ENCODE data around the gene VTN. TPM values are rescaled to one million over a fixed set of nuclear protein-coding genes. Genes with fewer than 3 reads are reported as not detected.

The VTN gene
- total and polyA plus RNA-seq, 2 donors from 2014 or later = 0.98 to 3.5 TPM

GRCh38 chr17:28372945-28373274, 2.8 kb upstream of the VTN start:
- H3K36me3 ChIP-seq (ENCODE audit: control insufficient read depth in 2 of 3, insufficient read depth in 3 of 3, low read length in 3 of 3) = no peaks in the 10 kb centered on the region
- H3K9me3 ChIP-seq (ENCODE audit: control insufficient read depth in 2 of 3, insufficient read depth in 1 of 3, low read length in 3 of 3) = no peaks in the 10 kb centered on the region
- DNase-seq (no peak), FAIRE-seq (no peak)
- H3K9ac ChIP-seq (ENCODE audit: low read length in 3 of 3) = no peak overlapping the region
- H3K4me3 ChIP-seq (ENCODE audit: low read length in 3 of 3) = no peak overlapping the region
- H3K27me3 ChIP-seq (ENCODE audit: control insufficient read depth, insufficient read depth, low read length) = no peaks in the 10 kb centered on the region
- intact Hi-C loops (cut with DNase I) = no loop called here
- H3K27ac ChIP-seq (ENCODE audit: low read depth in 2 of 2, low read length in 2 of 2) = no peak overlapping the region
- H3K4me1 ChIP-seq (ENCODE audit: control insufficient read depth in 2 of 3, insufficient read depth in 2 of 3, low read depth in 1 of 3, low read length in 3 of 3) = peaks cover 0 to 17% (median 3%) of the 10 kb centered on the region in 3 donors
- TF ChIP-seq CTCF (IDR thresholded peaks at IDR 0.05; ENCODE audit: borderline replicate concordance, extremely low read depth, insufficient read depth) = no peak

DNA sequence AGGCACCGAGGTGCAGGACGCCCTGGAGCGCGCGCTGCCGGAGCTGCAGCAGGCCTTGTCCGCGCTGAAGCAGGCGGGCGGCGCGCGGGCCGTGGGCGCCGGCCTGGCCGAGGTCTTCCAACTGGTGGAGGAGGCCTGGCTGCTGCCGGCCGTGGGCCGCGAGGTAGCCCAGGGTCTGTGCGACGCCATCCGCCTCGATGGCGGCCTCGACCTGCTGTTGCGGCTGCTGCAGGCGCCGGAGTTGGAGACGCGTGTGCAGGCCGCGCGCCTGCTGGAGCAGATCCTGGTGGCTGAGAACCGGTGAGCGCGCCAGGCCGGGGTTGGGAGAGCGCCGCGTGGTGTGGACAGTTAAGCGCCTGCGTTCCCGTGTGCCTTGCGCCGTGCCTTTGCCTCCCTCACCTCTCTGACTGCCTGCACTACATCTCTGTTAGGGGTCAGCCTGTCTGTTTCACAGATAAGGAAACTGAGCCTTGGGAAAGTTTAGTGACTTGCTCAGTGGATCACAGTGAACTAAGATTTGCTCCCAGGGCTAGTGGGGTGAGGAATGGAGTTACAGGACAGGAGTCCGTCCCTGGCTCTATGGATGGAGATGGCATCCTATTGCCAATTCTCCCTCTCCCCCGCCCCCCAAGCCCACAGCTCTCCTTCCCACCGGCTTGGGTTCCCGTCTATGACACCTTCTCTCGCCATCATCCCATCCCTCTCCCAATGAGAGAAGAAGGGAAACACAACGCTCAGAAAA, 2.3 kb upstream of the VTN start:
- DNase-seq = peak in 2 of 5 donors; percentile 46 to 86
- Histone ChIP-seq H3K27ac (ENCODE audit: low read depth in 2 of 2, low read length in 2 of 2) (no peak overlapping the region), H3K4me3 (ENCODE audit: low read length in 3 of 3) (peak overlapping the region; percentile 23 to 59 (median 42)), H3K36me3 (ENCODE audit: control insufficient read depth in 2 of 3, insufficient read depth in 3 of 3, low read length in 3 of 3) (no peaks in the 10 kb centered on the region), H3K4me1 (ENCODE audit: control insufficient read depth in 2 of 3, insufficient read depth in 2 of 3, low read depth in 1 of 3, low read length in 3 of 3) (peaks cover 0 to 17% (median 3%) of the 10 kb centered on the region in 3 donors), H3K9me3 (ENCODE audit: control insufficient read depth in 2 of 3, insufficient read depth in 1 of 3, low read length in 3 of 3) (no peaks in the 10 kb centered on the region), H3K9ac (ENCODE audit: low read length in 3 of 3) (peak overlapping the region in 1 of 3 donors; percentile 34), H3K27me3 (ENCODE audit: control insufficient read depth, insufficient read depth, low read length) (no peaks in the 10 kb centered on the region)
- intact Hi-C loops (cut with DNase I) = no loop called here
- no peak for TF ChIP-seq CTCF (IDR thresholded peaks at IDR 0.05; ENCODE audit: borderline replicate concordance, extremely low read depth, insufficient read depth)
- FAIRE-seq = no peak

GRCh38 chr17:28371245-28372202, 1.4 kb upstream of the VTN start, which contains the start of gene SARM1:
TSS of gene SARM1 (plus strand) at chr17:28371694. CDS start at chr17:28372033, 339 bp downstream.
- FAIRE-seq (no peak), DNase-seq (peak; percentile 95 to 97 (median 96))
- no peaks in the 10 kb centered on the region for H3K9me3 ChIP-seq (ENCODE audit: control insufficient read depth in 2 of 3, insufficient read depth in 1 of 3, low read length in 3 of 3)
- peaks cover 0 to 17% (median 3%) of the 10 kb centered on the region in 3 donors for H3K4me1 ChIP-seq (ENCODE audit: control insufficient read depth in 2 of 3, insufficient read depth in 2 of 3, low read depth in 1 of 3, low read length in 3 of 3)
- H3K9ac ChIP-seq (ENCODE audit: low read length in 3 of 3) = peak within 1 kb of the TSS in 2 of 3 donors; percentile 34 to 42
- intact Hi-C loops (cut with DNase I) = no loop called here
- H3K36me3 ChIP-seq (ENCODE audit: control insufficient read depth in 2 of 3, insufficient read depth in 3 of 3, low read length in 3 of 3) = no peaks in the 10 kb centered on the region
- peak within 1 kb of the TSS; percentile 56 to 67 (median 59) for H3K4me3 ChIP-seq (ENCODE audit: low read length in 3 of 3)
- H3K27me3 ChIP-seq (ENCODE audit: control insufficient read depth, insufficient read depth, low read length) = no peaks in the 10 kb centered on the region
- TF ChIP-seq CTCF (IDR thresholded peaks at IDR 0.05; ENCODE audit: borderline replicate concordance, extremely low read depth, insufficient read depth) = no peak
- peak within 1 kb of the TSS in 1 of 2 donors; percentile 28 for H3K27ac ChIP-seq (ENCODE audit: low read depth in 2 of 2, low read length in 2 of 2)
